Astrocyte (in vitro differentiated cells and primary cell): Measurements from ENCODE around the gene VIPR1. TPM values are rescaled to one million over a fixed set of nuclear protein-coding genes. Genes with fewer than 3 reads are reported as not detected.

Source experiments
- DNase-seq: peaks from one replicate; pipeline ENCODE4 v3.0.0-alpha.2; 2010; ENCODE audit warnings: low read depth
- FAIRE-seq: peaks from 2 replicates; lab custom pipeline; 2011; peaks lifted over from hg19 to GRCh38; lab: Jason Lieb, UNC
- H2AFZ ChIP-seq: 2 replicates; pipeline ENCODE4 v1.6.0; 2012; ENCODE audit warnings: low read depth, low read length, inconsistent platforms
- H3K27ac ChIP-seq: 2 replicates; pipeline ENCODE4 v1.5.1; 2011; ENCODE audit warnings: low read depth, low read length, inconsistent platforms
- H3K27me3 ChIP-seq: 2 replicates; pipeline ENCODE4 v1.6.0; 2011; ENCODE audit warnings: low read length, inconsistent platforms; ENCODE audit not compliant: insufficient read depth
- H3K36me3 ChIP-seq: 2 replicates; pipeline ENCODE4 v1.5.1; 2011; ENCODE audit warnings: low read length, inconsistent platforms; ENCODE audit not compliant: insufficient read depth
- H3K4me1 ChIP-seq: 2 replicates; pipeline ENCODE4 v1.5.1; 2011; ENCODE audit warnings: low read length, inconsistent platforms; ENCODE audit not compliant: insufficient read depth
- H3K4me2 ChIP-seq: 2 replicates; pipeline ENCODE4 v1.6.0; 2012; ENCODE audit warnings: low read length, inconsistent platforms
- H3K4me3 ChIP-seq: 2 replicates; pipeline ENCODE4 v1.5.1; 2011; ENCODE audit warnings: low read depth, mild to moderate bottlenecking, low read length, inconsistent platforms; ENCODE audit not compliant: insufficient read depth
- H3K79me2 ChIP-seq: 2 replicates; pipeline ENCODE4 v1.6.0; 2012; ENCODE audit warnings: mild to moderate bottlenecking, low read length, inconsistent platforms; ENCODE audit not compliant: insufficient read depth
- H3K9ac ChIP-seq: 2 replicates; pipeline ENCODE4 v1.6.0; 2012; ENCODE audit warnings: mild to moderate bottlenecking, low read length, inconsistent platforms
- H3K9me3 ChIP-seq: 2 replicates; pipeline ENCODE4 v1.5.1; 2012; ENCODE audit warnings: low read depth, mild to moderate bottlenecking, low read length, inconsistent platforms; ENCODE audit not compliant: insufficient read depth
- H4K20me1 ChIP-seq: 2 replicates; pipeline ENCODE4 v1.6.0; 2012; ENCODE audit warnings: low read length, inconsistent platforms; ENCODE audit not compliant: insufficient read depth
- H3K27ac Mint-ChIP-seq: one replicate; pipeline ENCODE4 v1.8.0; 2021; ENCODE audit warnings: mild to moderate bottlenecking, mixed read lengths; ENCODE audit not compliant: unreplicated experiment
- H3K27me3 Mint-ChIP-seq: one replicate; pipeline ENCODE4 v1.8.0; 2021; ENCODE audit warnings: low read depth, mixed read lengths; ENCODE audit not compliant: unreplicated experiment
- H3K36me3 Mint-ChIP-seq: one replicate; pipeline ENCODE4 v1.8.0; 2021; ENCODE audit warnings: low read depth, mixed read lengths; ENCODE audit not compliant: unreplicated experiment
- H3K4me1 Mint-ChIP-seq: one replicate; pipeline ENCODE4 v1.8.0; 2021; ENCODE audit warnings: low read depth, mixed read lengths; ENCODE audit not compliant: unreplicated experiment
- H3K4me3 Mint-ChIP-seq: one replicate; pipeline ENCODE4 v1.8.0; 2021; ENCODE audit warnings: mild to moderate bottlenecking, moderate library complexity, mixed read lengths; ENCODE audit not compliant: unreplicated experiment
- H3K9me3 Mint-ChIP-seq: one replicate; pipeline ENCODE4 v1.8.0; 2021; ENCODE audit warnings: mild to moderate bottlenecking, mixed read lengths; ENCODE audit not compliant: unreplicated experiment
- EZH2 ChIP-seq: IDR thresholded peaks from 2 replicates; pipeline ENCODE4 v1.6.1; 2012; ENCODE audit warnings: mild to moderate bottlenecking, low read length, inconsistent platforms; ENCODE audit not compliant: insufficient read depth
- total RNA-seq: library from RNA; stranded (reverse); gene quantifications from 2 replicates; pipeline ENCODE4 v1.2.1, GENCODE V29; 2021
- TF ChIP-seq, protein P1 (sequence below): IDR thresholded peaks from 2 replicates; pipeline ENCODE4 v1.5.1; 2011; ENCODE audit warnings: low read depth, mild to moderate bottlenecking, inconsistent platforms, low read length, moderate library complexity; ENCODE audit not compliant: insufficient read depth

VIPR1 gene
- total RNA-seq, 1 donor from 2014 or later = 0.68 TPM

DNA sequence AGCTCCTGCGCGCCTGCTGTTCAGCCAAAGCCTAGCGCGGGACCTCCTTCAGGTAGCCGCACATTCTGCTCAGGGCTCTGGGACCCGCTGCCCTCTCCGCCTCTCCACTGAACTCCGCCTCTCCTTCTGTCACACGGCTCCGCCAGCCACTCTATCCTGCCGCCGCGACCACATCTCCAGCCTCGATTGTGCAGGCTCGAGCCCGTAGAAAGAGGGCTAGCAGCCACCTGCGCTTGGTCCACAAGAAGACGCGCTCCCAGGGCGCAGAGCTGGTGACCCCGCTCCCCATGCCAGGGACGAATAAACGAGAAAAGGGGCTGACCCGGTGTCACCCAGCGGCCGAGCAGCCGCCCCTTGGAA, 1.1 kb upstream of the VIPR1 start:
- H3K79me2 ChIP-seq = no peaks in the 10 kb centered on the region
- no peaks in the 10 kb centered on the region for H4K20me1 ChIP-seq
- H3K36me3 ChIP-seq = no peaks in the 10 kb centered on the region
- no peak for TF ChIP-seq EZH2
- TF ChIP-seq, protein P1, sequence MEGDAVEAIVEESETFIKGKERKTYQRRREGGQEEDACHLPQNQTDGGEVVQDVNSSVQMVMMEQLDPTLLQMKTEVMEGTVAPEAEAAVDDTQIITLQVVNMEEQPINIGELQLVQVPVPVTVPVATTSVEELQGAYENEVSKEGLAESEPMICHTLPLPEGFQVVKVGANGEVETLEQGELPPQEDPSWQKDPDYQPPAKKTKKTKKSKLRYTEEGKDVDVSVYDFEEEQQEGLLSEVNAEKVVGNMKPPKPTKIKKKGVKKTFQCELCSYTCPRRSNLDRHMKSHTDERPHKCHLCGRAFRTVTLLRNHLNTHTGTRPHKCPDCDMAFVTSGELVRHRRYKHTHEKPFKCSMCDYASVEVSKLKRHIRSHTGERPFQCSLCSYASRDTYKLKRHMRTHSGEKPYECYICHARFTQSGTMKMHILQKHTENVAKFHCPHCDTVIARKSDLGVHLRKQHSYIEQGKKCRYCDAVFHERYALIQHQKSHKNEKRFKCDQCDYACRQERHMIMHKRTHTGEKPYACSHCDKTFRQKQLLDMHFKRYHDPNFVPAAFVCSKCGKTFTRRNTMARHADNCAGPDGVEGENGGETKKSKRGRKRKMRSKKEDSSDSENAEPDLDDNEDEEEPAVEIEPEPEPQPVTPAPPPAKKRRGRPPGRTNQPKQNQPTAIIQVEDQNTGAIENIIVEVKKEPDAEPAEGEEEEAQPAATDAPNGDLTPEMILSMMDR = no peak
- peak overlapping the region; percentile 47 for H2AFZ ChIP-seq
- H3K9me3 Mint-ChIP-seq = peaks cover 3% of the 10 kb centered on the region
- H3K27me3 Mint-ChIP-seq = peaks cover 55% of the 10 kb centered on the region
- H3K4me1 Mint-ChIP-seq = peaks cover 19% of the 10 kb centered on the region
- DNase-seq = no peak
- FAIRE-seq = no peak
- H3K27me3 ChIP-seq = peaks cover 26% of the 10 kb centered on the region
- peak overlapping the region; percentile 83 for H3K4me2 ChIP-seq
- peak overlapping the region; percentile 33 for H3K4me3 ChIP-seq
- H3K27ac Mint-ChIP-seq = no peak overlapping the region
- peaks cover 20% of the 10 kb centered on the region for H3K4me1 ChIP-seq
- no peaks in the 10 kb centered on the region for H3K9me3 ChIP-seq
- no peaks in the 10 kb centered on the region for H3K36me3 Mint-ChIP-seq
- H3K4me3 Mint-ChIP-seq = peak overlapping the region; percentile 54
- no peak overlapping the region for H3K27ac ChIP-seq
- no peak overlapping the region for H3K9ac ChIP-seq

DNA sequence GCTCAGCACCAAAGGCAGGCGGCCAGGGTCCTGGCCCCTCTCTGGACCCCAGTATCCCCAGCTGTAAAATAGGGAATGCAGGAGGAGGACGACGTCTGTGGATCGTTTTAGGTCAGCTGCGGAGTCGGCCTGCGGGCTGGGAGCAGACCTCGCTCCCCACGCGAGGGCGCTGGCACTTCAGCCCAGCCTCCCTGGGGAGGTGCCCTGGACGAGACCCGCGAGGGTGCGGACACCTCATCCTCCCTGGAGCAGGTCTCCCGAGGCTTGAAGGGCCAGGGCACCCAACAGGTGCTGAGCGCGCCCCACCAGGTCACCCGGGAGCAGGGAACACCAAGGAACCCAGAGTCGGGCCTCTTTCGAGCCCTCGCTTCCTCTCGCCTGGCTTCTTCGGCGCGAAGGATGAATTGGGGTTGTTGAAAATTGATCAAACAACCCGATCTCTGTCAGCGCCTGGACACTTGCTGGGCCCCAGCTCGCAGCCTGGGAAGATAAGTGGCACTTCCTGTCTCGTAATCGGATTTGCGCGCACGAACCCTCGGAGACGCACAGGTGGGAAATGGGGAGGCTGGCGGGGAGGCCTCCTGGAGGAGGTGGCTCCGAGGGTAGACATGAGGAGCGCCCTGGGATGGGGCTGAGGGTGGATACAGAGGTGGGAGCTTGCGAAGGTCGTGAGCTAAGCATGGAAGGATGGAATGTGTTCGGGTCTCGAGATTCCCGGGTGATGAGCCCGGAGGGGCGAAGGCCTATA, 588 bp upstream of the VIPR1 start:
- peak overlapping the region; percentile 83 for H3K4me2 ChIP-seq
- H2AFZ ChIP-seq = peak overlapping the region; percentile 47
- no peaks in the 10 kb centered on the region for H3K79me2 ChIP-seq
- H3K27ac ChIP-seq = no peak overlapping the region
- FAIRE-seq = no peak
- peak; percentile 79 for TF ChIP-seq EZH2
- TF ChIP-seq, protein P1 = peak; percentile 15
- H3K9me3 ChIP-seq = no peaks in the 10 kb centered on the region
- H3K4me3 ChIP-seq = peak overlapping the region; percentile 39
- H3K36me3 ChIP-seq = no peaks in the 10 kb centered on the region
- Mint-ChIP-seq H3K4me3 (peak overlapping the region; percentile 82), H3K4me1 (peaks cover 13% of the 10 kb centered on the region), H3K36me3 (no peaks in the 10 kb centered on the region), H3K9me3 (peaks cover 3% of the 10 kb centered on the region), H3K27ac (no peak overlapping the region), H3K27me3 (peaks cover 55% of the 10 kb centered on the region)
- H3K27me3 ChIP-seq = peaks cover 26% of the 10 kb centered on the region
- no peak for DNase-seq
- H3K4me1 ChIP-seq = peaks cover 17% of the 10 kb centered on the region
- no peak overlapping the region for H3K9ac ChIP-seq
- no peaks in the 10 kb centered on the region for H4K20me1 ChIP-seq
